HG03064 (cell line): ENCODE data around the gene RAI1.

Experiments used
- ATAC-seq: cut with Tn5 transposase; IDR thresholded peaks from one replicate; pipeline ENCODE4 v1.9.1; 2021; ENCODE audit warnings: low read depth; ENCODE audit not compliant: unreplicated experiment

RAI1 gene

GRCh38 chr17:17779015-17779611 is 97.9 kb downstream of the RAI1 start:
- no peak for ATAC-seq

- ATAC-seq, result no peak
Measured at GRCh38 chr17:17780922-17781590, 99.8 kb downstream of the RAI1 start.

- ATAC-seq, result no peak
Measured at GRCh38 chr17:17781591-17782496, 100.6 kb downstream of the RAI1 start.

- ATAC-seq, result no peak
Measured at GRCh38 chr17:17782523-17783115, 101.4 kb downstream of the RAI1 start.

GRCh38 chr17:17783116-17783824 is 102.0 kb downstream of the RAI1 start:
- peak; percentile 44 for ATAC-seq

- no peak for ATAC-seq
Measured at GRCh38 chr17:17783825-17784656, 102.8 kb downstream of the RAI1 start.

- ATAC-seq, result no peak
Measured at GRCh38 chr17:17784657-17785267, 103.5 kb downstream of the RAI1 start.

GRCh38 chr17:17785407-17785806 is 104.1 kb downstream of the RAI1 start:
- ATAC-seq, result no peak

GRCh38 chr17:17786998-17787397 is 105.7 kb downstream of the RAI1 start:
- no peak for ATAC-seq

- ATAC-seq, result no peak
Measured at GRCh38 chr17:17787568-17787967, 106.3 kb downstream of the RAI1 start.

GRCh38 chr17:17788967-17789366 is 107.7 kb downstream of the RAI1 start:
- ATAC-seq, result no peak

GRCh38 chr17:17789410-17789809 is 108.2 kb downstream of the RAI1 start:
- ATAC-seq, result no peak

GRCh38 chr17:17789828-17790636 is 108.8 kb downstream of the RAI1 start:
- ATAC-seq, result no peak

GRCh38 chr17:17790637-17791464 is 109.6 kb downstream of the RAI1 start:
- no peak for ATAC-seq

- ATAC-seq, result no peak
Measured at GRCh38 chr17:17792037-17792550, 110.8 kb downstream of the RAI1 start.

- no peak for ATAC-seq
Measured at GRCh38 chr17:17792551-17793377, 111.5 kb downstream of the RAI1 start.
